ENCODE data around the gene TSPEAR. TPM values are rescaled to one million over a fixed set of nuclear protein-coding genes. Genes with fewer than 3 reads are reported as not detected.

The TSPEAR gene
- total RNA-seq, 1 donor from 2014 or later: not detected

DNA sequence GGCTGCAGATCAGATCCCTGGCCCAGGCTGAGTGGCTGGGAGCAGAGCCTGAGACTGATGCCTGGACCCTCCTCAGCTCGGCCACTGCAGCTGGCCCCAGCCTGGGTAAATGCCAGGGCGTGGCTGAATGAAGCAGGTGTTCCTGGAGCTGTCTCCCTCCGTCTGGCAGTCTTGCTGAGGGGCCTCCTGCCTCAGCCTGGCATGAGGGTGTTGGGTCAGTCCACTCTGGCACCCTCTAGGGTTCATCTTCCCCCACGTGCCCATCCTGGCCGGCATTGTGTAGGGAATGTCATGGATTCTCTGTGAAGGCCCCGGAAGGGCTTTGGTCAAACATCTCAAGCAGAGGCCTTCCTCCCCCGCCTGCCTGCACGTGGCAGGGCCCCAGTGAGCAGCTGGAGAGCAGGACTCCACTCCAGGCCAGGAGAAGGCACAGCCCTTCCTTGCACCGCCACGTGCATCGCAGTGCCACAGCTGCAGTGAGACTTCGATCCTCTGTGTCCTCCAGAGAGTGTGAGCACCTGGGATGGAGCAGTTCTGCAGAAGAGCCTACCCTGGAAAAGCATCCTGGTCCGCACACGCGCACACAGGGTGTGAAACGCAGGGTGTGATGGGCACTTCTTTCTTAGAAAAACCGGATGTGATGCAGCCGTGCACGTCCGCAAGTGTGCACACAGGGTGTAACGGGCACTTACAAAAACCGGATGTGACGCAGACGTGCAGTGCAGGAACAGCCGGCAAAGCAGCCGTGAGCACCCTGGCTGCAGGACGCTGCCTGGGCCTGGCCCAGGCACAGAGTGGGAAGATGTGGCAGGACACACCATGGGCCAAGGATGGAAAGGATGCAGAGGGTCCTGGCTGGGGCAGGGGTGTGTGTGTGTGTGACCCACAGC, 142.5 kb downstream of the TSPEAR start:
- DNase-seq (ENCODE audit: low spot score, unreplicated experiment): no peak
- H3K4me3 Mint-ChIP-seq (ENCODE audit: low read depth): no peak overlapping the region
- TF ChIP-seq CTCF (IDR thresholded peaks at IDR 0.05; ENCODE audit: unreplicated experiment): no peak
- H3K9me3 Mint-ChIP-seq (ENCODE audit: low read depth): peaks cover 10% of the 10 kb centered on the region
- H3K27me3 Mint-ChIP-seq: no peaks in the 10 kb centered on the region
- H3K27ac Mint-ChIP-seq: no peak overlapping the region
- no peaks in the 10 kb centered on the region for H3K36me3 Mint-ChIP-seq (ENCODE audit: insufficient read depth)
- no peaks in the 10 kb centered on the region for H3K4me1 Mint-ChIP-seq (ENCODE audit: low read depth)

DNA sequence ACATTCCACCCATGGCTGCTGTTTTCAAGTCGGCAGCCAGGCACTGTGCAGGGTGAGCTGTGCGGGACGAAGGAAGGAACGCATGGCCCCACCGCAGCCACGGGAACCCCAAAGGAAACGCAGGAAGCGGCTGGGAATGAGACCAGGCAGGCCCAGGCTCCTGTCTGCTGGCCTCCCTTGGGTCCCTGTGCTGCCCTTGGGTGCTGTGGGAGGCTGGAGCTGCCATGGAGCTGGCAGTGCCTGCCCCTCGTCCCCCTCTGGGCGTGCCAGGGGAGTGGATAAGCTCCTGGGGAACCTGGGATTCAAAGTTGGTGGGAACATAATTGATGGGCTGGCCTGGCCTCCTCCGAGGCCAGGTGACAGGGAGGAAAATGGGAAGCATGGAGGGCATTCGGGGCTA, 143.1 kb downstream of the TSPEAR start:
- no peak for DNase-seq (ENCODE audit: low spot score, unreplicated experiment)
- no peaks in the 10 kb centered on the region for H3K36me3 Mint-ChIP-seq (ENCODE audit: insufficient read depth)
- no peak overlapping the region for H3K4me3 Mint-ChIP-seq (ENCODE audit: low read depth)
- no peaks in the 10 kb centered on the region for H3K27me3 Mint-ChIP-seq
- peaks cover 10% of the 10 kb centered on the region for H3K9me3 Mint-ChIP-seq (ENCODE audit: low read depth)
- no peak overlapping the region for H3K27ac Mint-ChIP-seq
- TF ChIP-seq CTCF (IDR thresholded peaks at IDR 0.05; ENCODE audit: unreplicated experiment): no peak
- H3K4me1 Mint-ChIP-seq (ENCODE audit: low read depth): no peaks in the 10 kb centered on the region

DNA sequence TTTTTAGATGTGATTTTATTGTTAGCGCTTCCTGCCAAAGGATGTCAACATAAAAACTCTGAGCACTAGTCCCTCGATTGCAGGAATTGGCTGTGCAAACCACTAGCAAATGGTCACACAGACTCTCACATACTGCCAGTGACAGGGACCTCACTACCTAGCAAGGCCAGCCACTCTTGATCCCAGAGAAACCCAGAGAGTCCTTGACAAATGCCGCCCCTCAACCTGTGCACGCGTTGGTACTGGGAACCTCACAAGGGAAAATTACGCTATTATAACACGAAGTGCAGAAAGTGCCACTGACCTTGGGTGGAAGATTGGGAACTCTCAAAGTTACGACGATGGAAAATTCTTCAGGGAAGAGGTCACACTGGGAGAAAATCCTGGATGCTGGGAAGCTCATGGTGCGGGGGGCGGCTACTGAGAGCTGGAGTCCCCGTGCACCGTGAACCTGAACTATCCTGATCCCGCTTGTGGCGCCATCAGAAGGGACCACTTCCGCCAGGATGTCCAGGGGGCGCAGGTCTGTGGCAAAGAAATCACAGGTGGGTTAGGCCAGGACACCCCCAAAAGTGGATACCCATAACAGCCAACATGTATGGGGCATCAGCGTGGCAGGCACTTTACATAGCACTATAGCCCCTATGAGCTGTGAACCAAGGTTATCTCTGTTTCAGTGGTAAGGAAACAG, 143.7 kb downstream of the TSPEAR start:
- H3K27ac Mint-ChIP-seq: no peak overlapping the region
- H3K27me3 Mint-ChIP-seq: no peaks in the 10 kb centered on the region
- no peak for TF ChIP-seq CTCF (IDR thresholded peaks at IDR 0.05; ENCODE audit: unreplicated experiment)
- H3K9me3 Mint-ChIP-seq (ENCODE audit: low read depth): peaks cover 10% of the 10 kb centered on the region
- H3K4me1 Mint-ChIP-seq (ENCODE audit: low read depth): no peaks in the 10 kb centered on the region
- DNase-seq (ENCODE audit: low spot score, unreplicated experiment): no peak
- no peak overlapping the region for H3K4me3 Mint-ChIP-seq (ENCODE audit: low read depth)
- no peaks in the 10 kb centered on the region for H3K36me3 Mint-ChIP-seq (ENCODE audit: insufficient read depth)

- DNase-seq (ENCODE audit: low spot score, unreplicated experiment): no peak
- Mint-ChIP-seq H3K4me3 (ENCODE audit: low read depth) (no peak overlapping the region), H3K4me1 (ENCODE audit: low read depth) (no peaks in the 10 kb centered on the region), H3K27ac (no peak overlapping the region), H3K27me3 (no peaks in the 10 kb centered on the region), H3K9me3 (ENCODE audit: low read depth) (peaks cover 11% of the 10 kb centered on the region), H3K36me3 (ENCODE audit: insufficient read depth) (no peaks in the 10 kb centered on the region)
- TF ChIP-seq CTCF (IDR thresholded peaks at IDR 0.05; ENCODE audit: unreplicated experiment): no peak
These were observed 145.0 kb downstream of the TSPEAR start for GRCh38 chr21:44566403-44566802.

- H3K27me3 Mint-ChIP-seq: no peaks in the 10 kb centered on the region
- DNase-seq (ENCODE audit: low spot score, unreplicated experiment): no peak
- no peak overlapping the region for H3K27ac Mint-ChIP-seq
- no peaks in the 10 kb centered on the region for H3K4me1 Mint-ChIP-seq (ENCODE audit: low read depth)
- no peaks in the 10 kb centered on the region for H3K36me3 Mint-ChIP-seq (ENCODE audit: insufficient read depth)
- no peak overlapping the region for H3K4me3 Mint-ChIP-seq (ENCODE audit: low read depth)
- no peak for TF ChIP-seq CTCF (IDR thresholded peaks at IDR 0.05; ENCODE audit: unreplicated experiment)
- H3K9me3 Mint-ChIP-seq (ENCODE audit: low read depth): peaks cover 10% of the 10 kb centered on the region
These were observed 146.3 kb downstream of the TSPEAR start for GRCh38 chr21:44564886-44565598.
